HG03571 (cell line): ENCODE measurements around the gene SEMA5B.

Experiments
- ATAC-seq: cut with Tn5 transposase; IDR thresholded peaks from one replicate; pipeline ENCODE4 v1.9.1; 2021; ENCODE audit not compliant: unreplicated experiment

The SEMA5B gene

GRCh38 chr3:122928396-122929187 is 99.0 kb downstream of the SEMA5B start:
- no peak for ATAC-seq

- no peak for ATAC-seq
These were observed 99.8 kb downstream of the SEMA5B start for GRCh38 chr3:122927726-122928125.

GRCh38 chr3:122926811-122927210 is 100.8 kb downstream of the SEMA5B start:
- no peak for ATAC-seq

- ATAC-seq = no peak
These were observed 101.2 kb downstream of the SEMA5B start for GRCh38 chr3:122926322-122926721.

GRCh38 chr3:122925756-122926155 is 101.8 kb downstream of the SEMA5B start:
- ATAC-seq = no peak

GRCh38 chr3:122924056-122924455 is 103.5 kb downstream of the SEMA5B start:
- no peak for ATAC-seq

GRCh38 chr3:122923611-122924010 is 104.0 kb downstream of the SEMA5B start:
- no peak for ATAC-seq

- ATAC-seq = no peak
These were observed 105.5 kb downstream of the SEMA5B start for GRCh38 chr3:122921791-122922651.

GRCh38 chr3:122920986-122921385 is 106.6 kb downstream of the SEMA5B start:
- no peak for ATAC-seq

GRCh38 chr3:122919291-122919610 is 108.3 kb downstream of the SEMA5B start:
- ATAC-seq = no peak

- no peak for ATAC-seq
These were observed 108.8 kb downstream of the SEMA5B start for GRCh38 chr3:122918576-122919290.

GRCh38 chr3:122917412-122917811 is 110.2 kb downstream of the SEMA5B start:
- no peak for ATAC-seq

- no peak for ATAC-seq
These were observed 111.0 kb downstream of the SEMA5B start for GRCh38 chr3:122916580-122916979.

- no peak for ATAC-seq
These were observed 111.5 kb downstream of the SEMA5B start for GRCh38 chr3:122916084-122916483.

GRCh38 chr3:122915300-122916055 is 112.1 kb downstream of the SEMA5B start:
- no peak for ATAC-seq

GRCh38 chr3:122913539-122914100 is 113.9 kb downstream of the SEMA5B start:
- ATAC-seq = no peak

- no peak for ATAC-seq
These were observed 114.6 kb downstream of the SEMA5B start for GRCh38 chr3:122912772-122913538.

- ATAC-seq = no peak
These were observed 115.7 kb downstream of the SEMA5B start for GRCh38 chr3:122911901-122912300.

GRCh38 chr3:122908251-122908650 is 119.3 kb downstream of the SEMA5B start:
- no peak for ATAC-seq

- ATAC-seq = no peak
These were observed 120.1 kb downstream of the SEMA5B start for GRCh38 chr3:122907471-122907870.
